ENCODE measurements around the gene L3MBTL3. TPM values are rescaled to one million over a fixed set of nuclear protein-coding genes. Genes with fewer than 3 reads are reported as not detected.
A peak's percentile ranks its signal among the peaks of the same experiment; 100 is the strongest.

L3MBTL3 gene
- total and polyA plus RNA-seq, 12 donors, result 0.77 to 4.0 (median 2.3) TPM

DNA sequence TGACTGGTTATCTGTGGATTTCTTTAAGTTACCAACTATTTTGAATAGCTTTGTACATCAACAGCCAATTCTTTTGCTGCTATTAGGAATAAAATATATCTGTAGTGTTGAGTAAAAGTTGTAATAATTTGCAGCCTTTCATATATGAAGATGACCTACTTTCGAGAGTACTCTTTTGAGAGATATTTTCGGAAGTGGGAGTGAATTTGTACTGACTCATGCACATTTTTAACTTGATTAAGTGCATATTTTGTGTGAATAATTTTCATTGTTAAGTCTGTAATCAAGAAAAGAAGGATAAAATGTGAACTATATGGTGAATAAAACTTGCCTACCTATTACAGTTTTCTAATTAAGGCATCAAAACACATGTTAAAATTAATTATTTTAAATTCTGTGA lies 51.9 kb downstream of the L3MBTL3 start:
- Histone ChIP-seq H3K4me1 (no peaks in the 10 kb centered on the region), H3K36me3 (peaks cover 0 to 44% (median 10%) of the 10 kb centered on the region in 9 donors), H3K27me3 (no peaks in the 10 kb centered on the region), H3K9me3 (no peaks in the 10 kb centered on the region), H3K27ac (no peak overlapping the region), H3K4me3 (no peak overlapping the region)
- TF ChIP-seq CTCF (IDR thresholded peaks at IDR 0.05), result no peak
- 71 to 74% methylated on average over 2 of the region's 2 CpGs for WGBS, 2 donors
- DNase-seq (no peak), ATAC-seq (no peak)
- intact Hi-C loops (cut with DNase I), result no loop called here

GRCh38 chr6:130070792-130071191 lies 52.4 kb downstream of the L3MBTL3 start:
- ATAC-seq (no peak), DNase-seq (no peak)
- Histone ChIP-seq H3K4me1 (no peaks in the 10 kb centered on the region), H3K9me3 (no peaks in the 10 kb centered on the region), H3K27me3 (no peaks in the 10 kb centered on the region), H3K4me3 (no peak overlapping the region), H3K27ac (no peak overlapping the region), H3K36me3 (peaks cover 0 to 44% (median 5%) of the 10 kb centered on the region in 9 donors)
- TF ChIP-seq CTCF (IDR thresholded peaks at IDR 0.05), result no peak
- intact Hi-C loops (cut with DNase I), result no loop called here
- 76 to 77% methylated on average over 6 of the region's 6 CpGs for WGBS, 2 donors

GRCh38 chr6:130075879-130076460 lies 57.6 kb downstream of the L3MBTL3 start:
- WGBS, 2 donors, result 92 to 94% methylated on average over 3 of the region's 3 CpGs
- no peak overlapping the region for H3K4me3 ChIP-seq
- DNase-seq (no peak), ATAC-seq (no peak)
- intact Hi-C loops (cut with DNase I), result no loop called here
- no peak for TF ChIP-seq CTCF (IDR thresholded peaks at IDR 0.05)
- peaks cover 0 to 41% (median 0%) of the 10 kb centered on the region in 9 donors for H3K36me3 ChIP-seq
- no peak overlapping the region for H3K27ac ChIP-seq
- H3K27me3 ChIP-seq, result no peaks in the 10 kb centered on the region
- H3K9me3 ChIP-seq, result no peaks in the 10 kb centered on the region
- H3K4me1 ChIP-seq, result no peaks in the 10 kb centered on the region

GRCh38 chr6:130076512-130076911 lies 58.1 kb downstream of the L3MBTL3 start:
- TF ChIP-seq CTCF (IDR thresholded peaks at IDR 0.05), result peak in 1 of 9 donors; percentile 3
- no peaks in the 10 kb centered on the region for H3K9me3 ChIP-seq
- no peaks in the 10 kb centered on the region for H3K27me3 ChIP-seq
- intact Hi-C loops (cut with DNase I), result no loop called here
- DNase-seq (no peak), ATAC-seq (no peak)
- WGBS, 2 donors, result 69 to 96% methylated on average over 2 of the region's 2 CpGs
- peaks cover 0 to 37% (median 0%) of the 10 kb centered on the region in 9 donors for H3K36me3 ChIP-seq
- no peak overlapping the region for H3K27ac ChIP-seq
- no peaks in the 10 kb centered on the region for H3K4me1 ChIP-seq
- no peak overlapping the region for H3K4me3 ChIP-seq
